B cell (primary cell): ENCODE results near the gene TMEFF1.

Experiments used
- EZH2 ChIP-seq: IDR thresholded peaks from 2 replicates; pipeline ENCODE4 v1.6.1; 2012; ENCODE audit warnings: borderline replicate concordance, low read depth, mild to moderate bottlenecking, moderate library complexity, low read length; ENCODE audit not compliant: insufficient read depth, poor library complexity, severe bottlenecking
- TF ChIP-seq, protein P1 (sequence below): fragments of 200-600 bp; IDR thresholded peaks from one replicate; pipeline ENCODE4 v1.8.0; 2022; ENCODE audit warnings: antibody characterized with exemption, mild to moderate bottlenecking

DNA sequence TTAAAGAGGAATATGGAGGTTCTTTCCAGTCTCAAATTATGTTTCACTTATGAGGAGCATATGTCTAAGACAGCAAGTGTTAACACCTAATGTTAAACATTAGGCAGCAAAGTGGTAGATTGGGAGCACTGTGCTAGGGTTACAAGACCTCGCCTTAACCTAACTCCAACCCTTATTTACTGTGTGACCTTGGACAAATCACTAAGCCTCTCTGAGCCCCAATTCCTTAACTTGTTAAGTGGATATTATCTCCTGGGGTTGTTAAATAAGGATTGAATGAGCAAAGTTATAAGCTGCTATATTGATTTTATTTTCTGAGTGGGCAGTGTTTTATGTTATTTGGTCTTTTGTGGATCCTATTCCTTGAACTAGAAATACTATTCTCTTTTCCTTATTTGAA, 38.3 kb downstream of the TMEFF1 start:
- TF ChIP-seq, protein P1, sequence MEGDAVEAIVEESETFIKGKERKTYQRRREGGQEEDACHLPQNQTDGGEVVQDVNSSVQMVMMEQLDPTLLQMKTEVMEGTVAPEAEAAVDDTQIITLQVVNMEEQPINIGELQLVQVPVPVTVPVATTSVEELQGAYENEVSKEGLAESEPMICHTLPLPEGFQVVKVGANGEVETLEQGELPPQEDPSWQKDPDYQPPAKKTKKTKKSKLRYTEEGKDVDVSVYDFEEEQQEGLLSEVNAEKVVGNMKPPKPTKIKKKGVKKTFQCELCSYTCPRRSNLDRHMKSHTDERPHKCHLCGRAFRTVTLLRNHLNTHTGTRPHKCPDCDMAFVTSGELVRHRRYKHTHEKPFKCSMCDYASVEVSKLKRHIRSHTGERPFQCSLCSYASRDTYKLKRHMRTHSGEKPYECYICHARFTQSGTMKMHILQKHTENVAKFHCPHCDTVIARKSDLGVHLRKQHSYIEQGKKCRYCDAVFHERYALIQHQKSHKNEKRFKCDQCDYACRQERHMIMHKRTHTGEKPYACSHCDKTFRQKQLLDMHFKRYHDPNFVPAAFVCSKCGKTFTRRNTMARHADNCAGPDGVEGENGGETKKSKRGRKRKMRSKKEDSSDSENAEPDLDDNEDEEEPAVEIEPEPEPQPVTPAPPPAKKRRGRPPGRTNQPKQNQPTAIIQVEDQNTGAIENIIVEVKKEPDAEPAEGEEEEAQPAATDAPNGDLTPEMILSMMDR = no peak
- no peak for TF ChIP-seq EZH2
